Mucosa of rectum (tissue), 2 donors: ENCODE measurements around the gene DIO3.

Experiments
- H3K27ac ChIP-seq, 2 donors: one replicate each; pipeline ENCODE4 v1.7.0; 2013; ENCODE audit warnings: inconsistent platforms in 2 of 2, low read depth in 2 of 2, low read length in 2 of 2
- H3K27me3 ChIP-seq, 2 donors: one replicate each; pipeline ENCODE4 v1.7.0; 2013; ENCODE audit warnings: low read length in 2 of 2; ENCODE audit not compliant: control insufficient read depth in 2 of 2, insufficient read depth in 2 of 2
- H3K36me3 ChIP-seq, 2 donors: one replicate each; pipeline ENCODE4 v1.7.0; 2013; ENCODE audit warnings: low read length in 2 of 2; ENCODE audit not compliant: control insufficient read depth in 2 of 2, insufficient read depth in 2 of 2
- H3K4me1 ChIP-seq, 2 donors: one replicate each; pipeline ENCODE4 v1.7.0; 2013; ENCODE audit warnings: low read length in 2 of 2, mild to moderate bottlenecking in 1 of 2; ENCODE audit not compliant: control insufficient read depth in 2 of 2, insufficient read depth in 2 of 2
- H3K4me3 ChIP-seq, 2 donors: one replicate each; pipeline ENCODE4 v1.7.0; 2013; ENCODE audit warnings: low read length in 2 of 2
- H3K9ac ChIP-seq, 2 donors: one replicate each; pipeline ENCODE4 v1.7.0; 2013; ENCODE audit warnings: low read length in 2 of 2, low read depth in 1 of 2, mild to moderate bottlenecking in 1 of 2
- H3K9me3 ChIP-seq, 2 donors: one replicate each; pipeline ENCODE4 v1.7.0; 2013; ENCODE audit warnings: low read length in 2 of 2; ENCODE audit not compliant: control insufficient read depth in 2 of 2
- donor health status: healthy.
- donor health status: Normal muscosa, but diverticular disease.

DIO3 gene

GRCh38 chr14:101588286-101588975 lies 27.1 kb downstream of the DIO3 start:
- Histone ChIP-seq H3K36me3 (no peaks in the 10 kb centered on the region), H3K4me1 (no peaks in the 10 kb centered on the region), H3K9me3 (no peaks in the 10 kb centered on the region), H3K9ac (no peak overlapping the region), H3K27me3 (no peaks in the 10 kb centered on the region), H3K27ac (no peak overlapping the region), H3K4me3 (no peak overlapping the region)

DNA sequence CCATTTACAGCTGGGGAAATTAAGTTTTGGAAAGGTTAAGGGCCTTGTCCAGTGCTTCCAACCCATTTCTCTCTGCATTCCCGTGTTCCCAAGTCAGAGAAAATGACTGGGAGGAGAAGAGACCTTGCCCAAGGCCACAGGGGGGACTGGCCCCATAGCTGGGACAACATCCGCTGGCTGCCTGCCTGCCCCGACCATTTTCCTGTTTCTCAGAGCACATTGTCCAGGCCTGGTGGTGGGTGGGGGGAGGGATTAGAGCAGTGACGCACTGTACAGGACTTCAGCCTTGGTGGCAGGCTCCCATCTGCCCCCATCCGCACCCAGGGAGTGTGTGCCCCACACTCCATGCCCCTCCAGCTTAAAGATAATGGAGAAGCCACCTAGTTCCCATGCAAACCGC lies 27.7 kb downstream of the DIO3 start:
- Histone ChIP-seq H3K4me1 (no peaks in the 10 kb centered on the region), H3K27ac (no peak overlapping the region), H3K9me3 (no peaks in the 10 kb centered on the region), H3K36me3 (no peaks in the 10 kb centered on the region), H3K4me3 (no peak overlapping the region), H3K9ac (no peak overlapping the region), H3K27me3 (no peaks in the 10 kb centered on the region)

DNA sequence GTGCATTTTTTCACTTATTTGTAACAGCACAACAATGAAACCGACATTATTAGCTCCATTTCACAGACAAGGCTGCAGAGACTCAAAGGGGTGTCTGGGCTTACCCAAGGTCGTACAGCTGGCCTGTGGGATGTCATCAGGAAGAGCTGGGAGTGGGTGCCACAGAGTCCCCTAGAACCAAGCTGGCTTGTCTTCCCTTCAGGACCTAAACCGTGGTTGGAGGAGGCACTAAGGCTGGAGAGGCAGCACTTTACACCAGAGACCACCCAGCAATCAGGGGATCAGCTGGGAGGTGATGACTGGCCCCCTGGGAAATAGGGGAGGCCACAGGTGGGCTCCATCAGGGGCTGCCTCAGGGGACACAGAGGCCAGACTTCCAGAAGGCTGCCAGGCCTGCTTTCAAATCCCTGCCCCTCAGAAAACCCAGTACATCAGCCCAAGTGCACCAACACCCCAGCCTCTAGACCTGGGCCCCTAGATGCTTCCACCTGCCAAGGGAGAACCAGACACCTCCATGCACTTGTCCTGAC lies 28.3 kb downstream of the DIO3 start:
- no peaks in the 10 kb centered on the region for H3K4me1 ChIP-seq
- H3K27me3 ChIP-seq: no peaks in the 10 kb centered on the region
- no peak overlapping the region for H3K27ac ChIP-seq
- no peaks in the 10 kb centered on the region for H3K9me3 ChIP-seq
- H3K9ac ChIP-seq: no peak overlapping the region
- no peaks in the 10 kb centered on the region for H3K36me3 ChIP-seq
- H3K4me3 ChIP-seq: no peak overlapping the region

DNA sequence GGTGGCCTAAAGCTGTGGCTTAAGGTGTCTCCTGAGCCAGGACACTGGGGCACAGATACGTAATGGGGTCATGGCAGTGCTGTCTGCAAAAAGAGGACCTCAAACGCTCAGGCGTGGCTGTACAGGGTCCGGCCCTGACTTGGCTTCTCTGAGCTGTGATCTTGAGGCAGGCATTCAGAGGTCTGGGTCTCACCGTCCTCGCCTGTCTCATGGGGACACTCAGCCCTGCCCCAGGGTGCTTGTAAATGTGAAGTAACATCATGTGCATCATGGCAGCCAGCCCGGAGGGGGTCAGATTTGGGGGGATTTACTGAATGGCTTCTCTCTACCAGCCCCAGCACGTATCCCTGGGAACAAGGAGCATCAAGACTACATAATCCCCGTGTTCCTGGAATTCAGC lies 28.8 kb downstream of the DIO3 start:
- Histone ChIP-seq H3K9me3 (no peaks in the 10 kb centered on the region), H3K9ac (no peak overlapping the region), H3K36me3 (no peaks in the 10 kb centered on the region), H3K27ac (no peak overlapping the region), H3K4me3 (no peak overlapping the region), H3K27me3 (no peaks in the 10 kb centered on the region), H3K4me1 (no peaks in the 10 kb centered on the region)

GRCh38 chr14:101590616-101591015 lies 29.3 kb downstream of the DIO3 start:
- Histone ChIP-seq H3K36me3 (no peaks in the 10 kb centered on the region), H3K27ac (no peak overlapping the region), H3K4me1 (no peaks in the 10 kb centered on the region), H3K4me3 (no peak overlapping the region), H3K27me3 (no peaks in the 10 kb centered on the region), H3K9me3 (no peaks in the 10 kb centered on the region), H3K9ac (no peak overlapping the region)

DNA sequence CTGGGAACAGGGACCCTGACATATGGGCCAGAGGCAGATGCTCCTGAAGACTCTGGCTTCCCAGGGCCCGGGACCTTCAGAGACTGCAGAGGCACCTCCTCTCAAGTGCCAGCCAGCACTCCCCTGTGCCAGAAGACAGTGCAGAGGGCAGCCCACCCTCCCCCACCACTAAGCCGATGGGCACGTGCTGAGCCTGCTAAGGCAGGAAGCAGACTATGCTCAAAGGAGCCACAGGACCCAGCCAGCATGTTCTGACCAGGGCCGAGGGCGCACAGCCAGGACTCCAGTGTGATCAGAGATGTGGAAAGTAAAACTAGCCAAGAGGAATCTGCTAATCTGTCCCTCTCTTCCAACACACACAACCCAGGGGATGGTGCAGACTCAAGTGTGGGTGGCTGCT lies 29.8 kb downstream of the DIO3 start:
- Histone ChIP-seq H3K9ac (no peak overlapping the region), H3K4me3 (no peak overlapping the region), H3K27me3 (no peaks in the 10 kb centered on the region), H3K9me3 (no peaks in the 10 kb centered on the region), H3K27ac (no peak overlapping the region), H3K36me3 (no peaks in the 10 kb centered on the region), H3K4me1 (no peaks in the 10 kb centered on the region)

GRCh38 chr14:101591582-101591981 lies 30.3 kb downstream of the DIO3 start:
- Histone ChIP-seq H3K9me3 (no peaks in the 10 kb centered on the region), H3K27ac (no peak overlapping the region), H3K9ac (no peak overlapping the region), H3K36me3 (no peaks in the 10 kb centered on the region), H3K4me3 (no peak overlapping the region), H3K4me1 (no peaks in the 10 kb centered on the region), H3K27me3 (no peaks in the 10 kb centered on the region)

- no peak overlapping the region for H3K4me3 ChIP-seq
- no peak overlapping the region for H3K27ac ChIP-seq
- no peaks in the 10 kb centered on the region for H3K4me1 ChIP-seq
- H3K36me3 ChIP-seq: no peaks in the 10 kb centered on the region
- no peaks in the 10 kb centered on the region for H3K27me3 ChIP-seq
- H3K9ac ChIP-seq: no peak overlapping the region
- no peaks in the 10 kb centered on the region for H3K9me3 ChIP-seq
Measured at GRCh38 chr14:101593411-101594238, 32.3 kb downstream of the DIO3 start.

GRCh38 chr14:101594511-101595148 lies 33.3 kb downstream of the DIO3 start:
- Histone ChIP-seq H3K27me3 (no peaks in the 10 kb centered on the region), H3K27ac (no peak overlapping the region), H3K4me3 (no peak overlapping the region), H3K9me3 (no peaks in the 10 kb centered on the region), H3K36me3 (no peaks in the 10 kb centered on the region), H3K4me1 (no peaks in the 10 kb centered on the region), H3K9ac (no peak overlapping the region)

DNA sequence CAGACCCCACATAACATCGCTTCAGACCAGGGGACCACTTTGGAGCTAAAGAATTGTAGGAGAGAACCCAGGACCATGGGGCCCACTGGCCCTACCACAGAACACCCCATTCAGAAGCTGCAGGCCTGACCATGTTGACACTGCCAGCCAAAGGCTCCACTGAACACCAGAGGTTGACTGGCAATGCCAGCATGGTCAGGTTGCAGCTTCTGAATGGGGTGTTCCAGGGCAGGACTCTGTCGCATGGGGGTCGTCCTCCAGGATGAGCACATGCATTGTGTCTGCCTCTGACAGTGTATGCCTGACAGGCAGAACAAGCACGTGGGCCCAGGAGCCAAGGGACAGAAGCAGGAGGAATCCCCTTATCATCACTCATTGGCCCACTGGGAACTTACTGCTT lies 34.1 kb downstream of the DIO3 start:
- no peak overlapping the region for H3K27ac ChIP-seq
- no peaks in the 10 kb centered on the region for H3K9me3 ChIP-seq
- H3K9ac ChIP-seq: no peak overlapping the region
- no peaks in the 10 kb centered on the region for H3K4me1 ChIP-seq
- no peaks in the 10 kb centered on the region for H3K27me3 ChIP-seq
- no peaks in the 10 kb centered on the region for H3K36me3 ChIP-seq
- no peak overlapping the region for H3K4me3 ChIP-seq
